ENCODE data around the gene UCKL1. TPM values are rescaled to one million over a fixed set of nuclear protein-coding genes. Genes with fewer than 3 reads are reported as not detected.
"Not testable (repeated sequence)": the region's sequence is repeated elsewhere in the genome, so short reads cannot be mapped to it uniquely, and the experiment has no call there.

The UCKL1 gene
- total RNA-seq, 1 experiment from 2014 or later = 35.9 TPM

DNA sequence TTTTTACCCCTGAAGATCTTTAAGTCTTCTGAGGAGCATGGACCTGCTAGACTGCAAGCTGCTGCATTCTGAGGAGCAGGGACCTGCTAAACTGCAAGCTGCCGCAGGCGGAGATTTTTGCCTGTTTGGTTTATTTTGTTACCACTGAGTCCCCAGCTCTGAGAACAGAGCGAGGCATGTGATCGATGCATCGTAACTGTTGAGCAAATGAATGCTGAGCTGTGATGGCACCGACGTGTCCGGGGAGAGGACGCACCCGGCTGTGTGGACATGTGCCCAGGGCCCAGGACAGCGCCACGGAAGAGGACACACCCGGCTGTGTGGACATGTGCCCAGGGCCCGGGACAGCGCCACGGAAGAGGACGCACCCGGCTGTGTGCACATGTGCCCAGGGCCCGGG lies 37.1 kb downstream of the UCKL1 start:
- Histone ChIP-seq H3K9me3 (no peaks in the 10 kb centered on the region), H3K36me3 (peaks cover 53% of the 10 kb centered on the region), H3K4me3 (no peak overlapping the region), H3K27me3 (no peaks in the 10 kb centered on the region)
- no peak for DNase-seq

DNA sequence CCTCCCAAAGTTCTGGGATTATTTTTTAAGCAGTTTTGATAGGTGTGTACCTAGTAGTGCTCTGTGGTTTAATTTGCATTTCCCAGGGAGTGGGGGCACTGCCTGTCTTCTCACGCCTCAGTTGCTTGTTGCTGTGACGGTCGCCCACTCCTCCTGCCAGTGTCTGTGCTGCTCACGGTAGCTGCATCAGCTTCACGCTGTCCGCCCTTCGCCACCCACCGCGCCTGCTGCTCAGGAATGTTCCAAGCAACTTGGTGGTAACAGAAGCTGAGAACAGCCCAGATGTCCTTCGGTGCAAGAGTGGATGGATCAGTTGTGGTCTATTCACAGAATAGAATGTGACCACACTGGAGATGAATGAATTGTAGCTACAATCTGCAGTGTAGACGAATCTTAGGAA lies 38.4 kb downstream of the UCKL1 start:
- Histone ChIP-seq H3K36me3 (peaks cover 50% of the 10 kb centered on the region), H3K4me3 (no peak overlapping the region), H3K27me3 (no peaks in the 10 kb centered on the region), H3K9me3 (no peaks in the 10 kb centered on the region)
- no peak for DNase-seq

DNA sequence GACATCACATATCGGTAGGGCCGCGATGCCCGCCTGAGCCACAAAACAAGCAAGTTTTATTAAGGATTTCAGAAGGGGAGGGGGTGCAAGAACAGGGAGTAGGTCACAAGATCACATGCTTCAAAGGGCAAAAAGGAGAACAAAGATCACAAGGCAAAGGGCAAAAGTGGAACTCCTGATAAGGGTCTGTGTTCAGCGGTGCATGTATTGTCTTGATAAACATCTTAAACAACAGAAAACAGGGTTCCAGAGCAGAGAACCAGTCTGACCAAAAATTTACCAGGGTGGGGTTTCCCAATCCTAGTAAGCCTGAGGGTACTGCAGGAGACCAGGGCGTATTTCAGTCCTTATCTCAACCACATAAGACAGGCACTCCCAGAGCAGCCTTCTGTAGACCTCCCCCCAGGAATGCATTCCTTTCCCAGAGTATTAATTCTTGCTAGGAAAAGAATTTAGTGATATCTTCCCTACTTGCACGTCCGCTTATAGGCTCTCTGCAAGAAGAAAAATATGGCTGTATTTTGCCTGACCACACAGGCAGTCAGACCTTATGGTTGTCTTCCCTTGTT lies 39.8 kb downstream of the UCKL1 start:
- not testable (repeated sequence) for H3K27me3 ChIP-seq, H3K4me3 ChIP-seq, DNase-seq, H3K9me3 ChIP-seq
- H3K36me3 ChIP-seq = peaks cover 38% of the 10 kb centered on the region

DNA sequence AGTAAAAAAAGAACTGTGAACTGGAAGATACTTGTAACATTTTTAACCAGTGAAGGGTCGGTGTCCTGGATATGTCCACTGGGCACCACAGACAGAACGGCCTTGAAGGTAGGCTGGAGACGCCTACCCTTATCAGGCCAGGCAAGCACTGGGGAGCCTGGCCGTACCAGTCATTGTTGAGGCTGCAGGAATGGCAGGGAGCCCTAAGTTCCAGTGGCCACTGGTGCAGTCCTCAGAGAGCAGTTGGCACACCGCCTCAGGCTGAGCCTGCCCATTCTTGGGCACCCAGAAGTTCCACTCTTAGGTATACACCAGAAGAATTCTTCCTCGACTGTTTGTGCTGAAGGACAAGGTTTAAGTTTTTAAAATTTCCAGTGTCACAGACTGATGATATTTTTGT lies 40.7 kb downstream of the UCKL1 start:
- H3K9me3 ChIP-seq = no peaks in the 10 kb centered on the region
- no peak overlapping the region for H3K4me3 ChIP-seq
- H3K27me3 ChIP-seq = no peaks in the 10 kb centered on the region
- no peak for DNase-seq
- peaks cover 31% of the 10 kb centered on the region for H3K36me3 ChIP-seq

DNA sequence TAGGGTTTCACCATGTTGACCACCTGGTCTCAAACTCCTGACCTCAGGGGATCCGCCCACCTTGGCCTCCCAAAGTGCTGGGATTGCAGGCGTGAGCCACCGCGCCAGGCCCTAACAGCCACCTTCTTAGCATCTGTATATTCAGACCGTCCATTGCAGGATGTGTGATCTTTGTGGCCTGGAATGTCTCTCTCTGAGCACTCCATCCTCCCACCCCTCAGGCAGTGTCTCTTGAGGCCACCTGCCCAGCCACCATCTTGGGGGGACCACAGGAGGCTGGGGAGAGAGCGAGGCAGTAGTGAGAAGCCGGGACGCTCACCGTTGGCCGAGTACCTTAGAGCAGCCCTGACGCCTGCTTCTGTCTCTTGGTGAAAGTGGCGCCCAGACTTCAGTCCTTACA lies 42.4 kb downstream of the UCKL1 start:
- no peaks in the 10 kb centered on the region for H3K9me3 ChIP-seq
- DNase-seq = no peak
- H3K36me3 ChIP-seq = peaks cover 31% of the 10 kb centered on the region
- H3K4me3 ChIP-seq = no peak overlapping the region
- no peaks in the 10 kb centered on the region for H3K27me3 ChIP-seq

DNA sequence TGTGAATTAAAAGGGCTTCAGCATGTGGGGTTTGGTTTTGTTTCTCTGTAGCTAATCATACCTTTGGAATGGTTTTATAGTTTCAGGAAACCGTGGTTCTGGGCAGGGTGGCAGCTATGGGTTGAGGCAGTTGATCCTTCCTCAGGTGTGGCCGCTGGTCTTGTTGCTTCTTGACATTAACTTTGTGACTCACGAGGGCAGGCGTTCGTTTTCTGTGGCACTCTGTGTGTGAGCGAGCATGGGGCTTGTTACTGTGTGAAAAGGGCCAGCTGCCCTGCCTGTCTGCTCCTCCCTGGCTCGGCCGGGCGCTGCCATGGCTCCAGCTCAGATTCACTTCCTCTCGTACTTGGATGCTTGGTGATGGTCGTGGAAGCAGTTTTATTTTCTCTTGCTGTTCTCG lies 45.0 kb downstream of the UCKL1 start:
- H3K36me3 ChIP-seq = peaks cover 16% of the 10 kb centered on the region
- H3K4me3 ChIP-seq = no peak overlapping the region
- H3K9me3 ChIP-seq = no peaks in the 10 kb centered on the region
- DNase-seq = no peak
- no peaks in the 10 kb centered on the region for H3K27me3 ChIP-seq

DNA sequence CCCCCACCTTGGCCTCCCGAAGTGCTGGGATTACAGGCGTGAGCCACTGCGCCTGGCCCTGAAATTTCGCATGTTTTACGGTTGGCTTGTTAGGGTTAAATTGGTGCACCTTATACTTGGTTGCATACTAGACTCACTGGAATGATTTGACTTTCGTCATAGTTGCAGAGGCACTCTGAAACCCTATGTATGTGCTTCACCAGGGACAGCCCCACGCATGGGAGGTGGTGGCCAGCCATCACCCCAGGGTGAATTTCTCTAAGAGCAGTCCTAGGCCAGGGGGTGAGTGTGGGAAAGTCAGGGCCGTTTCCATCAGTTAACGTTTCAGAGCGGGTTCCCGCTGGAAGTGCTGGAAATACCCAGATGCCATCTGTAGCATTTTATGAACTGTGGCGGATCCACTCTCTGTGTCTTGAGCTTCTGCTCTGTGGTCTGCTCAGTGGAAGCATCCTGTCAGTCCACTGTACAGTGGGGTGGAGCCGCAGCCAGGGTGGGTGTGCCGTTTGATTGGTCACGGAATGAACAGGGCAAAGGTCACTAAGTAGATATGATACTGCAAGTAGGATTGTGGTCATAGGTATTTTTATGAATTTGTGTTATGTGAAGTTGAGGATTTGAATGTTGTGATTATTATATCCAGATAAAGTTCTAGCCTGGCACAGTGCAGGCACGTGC lies 48.1 kb downstream of the UCKL1 start:
- Histone ChIP-seq H3K4me3 (no peak overlapping the region), H3K9me3 (no peaks in the 10 kb centered on the region), H3K27me3 (no peaks in the 10 kb centered on the region), H3K36me3 (peaks cover 15% of the 10 kb centered on the region)
- DNase-seq = no peak

DNA sequence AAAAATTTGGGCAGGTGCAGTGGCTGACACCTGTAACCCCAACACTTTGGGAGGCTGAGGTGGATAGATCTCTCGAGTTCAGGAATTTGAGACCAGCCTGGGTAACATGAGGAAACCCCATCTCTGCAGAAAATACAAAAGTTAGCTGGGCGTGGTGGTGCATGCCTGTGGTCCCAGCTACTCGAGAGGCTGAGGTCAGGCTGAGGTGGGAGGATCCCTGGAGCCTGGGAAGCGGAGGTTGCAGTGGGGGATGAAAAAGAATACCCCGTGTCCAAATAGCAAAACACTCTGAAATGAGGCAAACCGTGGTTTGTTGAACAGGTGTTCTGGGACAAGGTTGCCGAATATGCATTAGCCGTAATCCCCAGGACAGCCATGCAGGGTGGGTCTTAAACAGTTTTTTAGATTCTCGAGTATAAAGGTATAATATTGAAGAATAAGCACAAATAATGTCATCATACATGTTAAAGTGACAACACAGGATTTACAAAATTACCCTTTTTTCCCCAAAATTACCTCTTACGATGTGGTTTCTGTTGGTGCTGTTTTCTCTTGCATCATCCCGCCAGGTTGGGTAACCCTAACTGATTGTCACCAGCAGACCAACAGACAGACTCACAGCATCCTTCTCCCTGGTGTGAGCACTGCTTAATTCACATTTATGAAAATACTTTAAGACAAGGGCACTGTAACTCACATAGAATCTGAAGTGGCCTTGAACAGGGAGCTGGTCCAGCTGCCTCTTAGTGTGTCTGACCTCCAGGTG lies 52.2 kb downstream of the UCKL1 start:
- peaks cover 26% of the 10 kb centered on the region for H3K36me3 ChIP-seq
- no peak overlapping the region for H3K4me3 ChIP-seq
- no peak for DNase-seq
- H3K9me3 ChIP-seq = no peaks in the 10 kb centered on the region
- no peaks in the 10 kb centered on the region for H3K27me3 ChIP-seq

DNA sequence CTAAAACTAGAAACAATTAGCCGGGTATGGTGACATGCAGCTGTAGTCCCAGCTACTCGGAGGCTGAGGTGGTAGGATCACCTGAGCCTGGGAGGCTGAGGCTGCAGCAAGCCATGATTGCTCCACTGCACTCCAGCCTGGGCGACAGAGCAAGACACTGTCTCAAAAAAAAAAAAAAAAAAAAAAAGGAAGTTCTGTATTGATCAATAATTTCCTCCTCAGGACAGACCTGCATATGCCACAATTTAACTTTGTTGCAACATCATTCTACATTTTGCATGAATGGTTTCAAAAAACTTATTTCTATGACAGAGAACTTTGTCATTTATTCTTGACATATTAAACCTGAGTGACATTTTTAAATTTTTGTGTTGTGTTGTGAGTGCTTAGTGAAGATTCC lies 55.8 kb downstream of the UCKL1 start:
- Histone ChIP-seq H3K36me3 (peaks cover 46% of the 10 kb centered on the region), H3K4me3 (no peak overlapping the region), H3K27me3 (no peaks in the 10 kb centered on the region), H3K9me3 (no peaks in the 10 kb centered on the region)
- no peak for DNase-seq

DNA sequence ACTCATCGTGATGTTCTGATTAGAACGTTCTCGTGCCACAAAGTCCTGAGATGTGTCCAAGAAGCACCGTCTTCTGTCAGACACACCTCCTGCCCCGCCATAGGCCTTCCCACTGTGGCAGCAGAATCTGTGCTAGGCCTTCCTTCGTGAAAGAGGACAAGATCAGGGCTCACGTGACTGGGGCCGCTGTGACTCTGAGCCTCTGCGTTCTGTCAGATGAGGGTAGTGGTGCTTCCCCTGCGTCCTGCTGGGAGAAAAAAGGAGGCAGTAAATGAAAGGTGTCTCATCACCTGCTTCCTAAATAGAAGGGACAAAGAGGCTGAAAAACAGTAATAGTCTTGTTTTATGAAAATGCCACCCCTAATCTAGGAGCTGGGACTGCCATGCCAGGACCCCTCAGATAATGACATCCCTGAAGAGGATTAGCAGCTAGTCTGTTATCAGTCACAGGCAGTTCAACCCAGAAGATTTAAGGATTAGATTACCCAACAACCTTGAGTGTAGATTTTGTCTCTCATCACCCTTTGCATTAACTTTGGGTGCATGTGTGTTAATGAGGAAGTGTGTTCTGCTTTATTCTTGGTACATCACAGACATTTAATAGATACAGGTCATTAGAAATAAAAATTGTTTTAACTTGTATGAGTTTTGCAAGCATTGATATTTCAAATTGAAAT lies 57.2 kb downstream of the UCKL1 start:
- Histone ChIP-seq H3K9me3 (no peaks in the 10 kb centered on the region), H3K4me3 (no peak overlapping the region), H3K27me3 (no peaks in the 10 kb centered on the region), H3K36me3 (peaks cover 41% of the 10 kb centered on the region)
- DNase-seq = no peak

DNA sequence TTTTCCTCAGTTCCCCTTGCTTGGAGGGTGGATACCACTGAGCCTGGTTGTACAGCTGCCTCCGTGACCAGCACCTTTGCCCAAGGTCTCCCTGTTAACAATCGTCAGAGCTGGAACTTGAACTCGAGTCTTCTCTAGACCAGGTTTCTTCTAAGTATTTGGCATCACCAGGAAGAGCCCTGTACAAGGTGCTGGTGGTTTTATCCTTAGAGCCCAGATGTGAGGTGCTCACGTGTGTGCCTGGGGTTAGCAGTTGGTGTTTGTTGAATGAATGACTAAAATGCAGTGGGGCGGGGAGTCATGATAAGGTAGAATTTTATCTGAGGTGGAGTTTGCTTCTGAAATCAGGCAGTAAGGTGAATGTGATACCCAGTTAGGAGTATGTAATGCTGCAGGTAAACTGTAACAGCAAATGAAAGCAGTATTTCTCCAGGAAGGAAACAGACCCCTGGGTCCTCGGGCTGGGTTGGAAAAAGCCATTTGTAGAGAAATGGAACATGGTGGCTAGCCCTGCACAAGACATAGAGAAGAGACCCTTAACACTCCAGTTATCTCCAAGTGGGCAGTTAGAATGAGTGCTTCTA lies 58.1 kb downstream of the UCKL1 start:
- no peak for DNase-seq
- no peak overlapping the region for H3K4me3 ChIP-seq
- H3K36me3 ChIP-seq = peaks cover 38% of the 10 kb centered on the region
- H3K9me3 ChIP-seq = no peaks in the 10 kb centered on the region
- no peaks in the 10 kb centered on the region for H3K27me3 ChIP-seq

DNA sequence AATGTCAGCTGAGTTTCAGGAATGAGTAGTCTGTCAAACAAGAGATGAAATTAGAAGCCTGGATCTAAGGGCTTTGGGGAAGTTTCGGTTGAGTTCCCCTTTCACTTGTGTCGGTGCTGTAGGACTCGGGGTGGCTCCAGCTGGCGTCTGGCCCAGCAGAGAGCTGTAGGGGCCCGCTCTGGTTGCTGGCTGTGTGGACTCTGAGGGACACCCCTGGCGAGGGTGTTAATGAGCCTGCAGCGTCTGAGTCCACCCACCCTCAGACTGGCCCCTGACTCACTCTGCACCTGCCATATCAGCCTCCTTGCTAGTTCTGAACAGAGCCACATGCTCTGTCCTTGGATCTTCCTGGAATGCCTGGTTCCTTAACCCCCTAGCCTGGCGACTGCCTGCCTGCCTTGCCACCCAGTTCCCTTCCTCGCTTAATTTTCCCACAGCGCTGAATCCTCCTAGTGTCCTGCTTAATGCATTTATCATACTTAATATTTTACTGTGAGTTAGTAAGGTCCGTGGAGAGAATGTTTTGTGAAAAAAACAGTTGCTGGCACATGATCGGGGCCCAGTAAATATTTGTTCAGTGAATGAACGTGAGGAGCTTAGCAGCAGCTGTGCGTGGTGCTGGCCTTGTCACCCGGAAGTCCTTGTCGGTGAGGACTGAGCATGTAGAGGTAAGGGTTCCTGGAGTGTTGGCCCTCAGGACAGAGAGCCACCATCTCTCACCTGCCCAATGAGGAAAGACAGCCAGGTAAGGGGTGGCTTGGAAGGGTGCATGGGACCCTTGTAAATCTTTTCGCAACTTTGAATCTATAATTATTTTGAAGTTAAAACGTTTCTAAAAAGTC lies 59.7 kb downstream of the UCKL1 start:
- H3K9me3 ChIP-seq = no peaks in the 10 kb centered on the region
- peaks cover 33% of the 10 kb centered on the region for H3K36me3 ChIP-seq
- H3K4me3 ChIP-seq = peak overlapping the region; percentile 63
- peak; percentile 37 for DNase-seq
- no peaks in the 10 kb centered on the region for H3K27me3 ChIP-seq

DNA sequence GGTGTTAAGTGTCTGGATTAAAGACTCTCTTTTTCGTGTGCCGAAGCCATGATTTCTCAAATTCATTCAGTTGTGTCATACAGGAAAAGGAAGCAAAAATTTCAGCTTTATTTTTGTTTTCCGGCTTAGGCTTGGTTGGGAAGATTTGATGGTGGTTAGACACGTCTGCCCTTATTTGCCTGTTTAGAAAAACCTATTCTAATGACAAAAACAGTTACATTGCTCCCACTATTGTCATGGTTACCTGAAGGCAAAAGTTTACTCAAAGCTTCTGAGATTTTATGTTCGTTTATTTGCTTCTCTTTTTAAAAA lies 60.3 kb downstream of the UCKL1 start:
- DNase-seq = no peak
- Histone ChIP-seq H3K4me3 (peak overlapping the region; percentile 63), H3K36me3 (peaks cover 38% of the 10 kb centered on the region), H3K9me3 (no peaks in the 10 kb centered on the region), H3K27me3 (no peaks in the 10 kb centered on the region)

DNA sequence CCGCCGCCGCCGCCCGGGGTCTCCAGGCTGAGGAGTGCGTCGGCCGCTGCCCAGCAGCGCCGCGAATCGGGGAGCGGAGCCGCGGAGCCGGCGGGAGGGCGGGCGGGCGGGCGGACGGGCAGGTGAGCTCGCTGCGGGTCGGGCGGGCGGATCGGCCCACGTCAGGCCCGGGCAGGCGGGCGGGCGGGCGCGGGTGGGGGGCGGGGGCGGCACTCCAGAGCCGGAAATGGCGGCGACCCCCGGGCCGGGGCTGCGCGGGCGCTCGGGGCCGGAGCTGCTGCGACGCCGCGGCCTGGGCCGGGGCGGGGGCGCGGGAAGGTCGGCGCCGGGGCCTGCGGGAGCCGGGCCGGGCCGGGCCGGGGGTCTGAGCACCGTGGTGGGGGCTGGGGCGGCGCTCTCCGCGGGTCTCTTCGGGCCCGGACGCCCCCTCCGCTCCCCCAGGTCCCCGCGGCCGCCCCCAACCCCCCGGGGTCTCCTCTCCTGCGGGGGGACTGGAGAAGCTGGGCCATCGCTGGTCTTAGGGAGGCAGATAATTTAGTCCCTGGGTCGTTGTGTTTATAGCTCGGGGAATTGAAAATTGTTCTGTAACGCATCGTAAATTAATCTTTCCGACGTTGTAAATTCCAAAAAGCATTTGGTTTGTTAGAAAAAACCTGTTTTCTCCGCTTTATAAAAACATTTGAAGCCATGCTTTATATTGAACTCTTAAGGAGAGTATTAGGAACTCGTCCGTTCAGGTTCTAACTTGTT lies 60.8 kb downstream of the UCKL1 start:
- DNase-seq = no peak
- Histone ChIP-seq H3K4me3 (peak overlapping the region; percentile 63), H3K9me3 (no peaks in the 10 kb centered on the region), H3K36me3 (peaks cover 43% of the 10 kb centered on the region), H3K27me3 (no peaks in the 10 kb centered on the region)

DNA sequence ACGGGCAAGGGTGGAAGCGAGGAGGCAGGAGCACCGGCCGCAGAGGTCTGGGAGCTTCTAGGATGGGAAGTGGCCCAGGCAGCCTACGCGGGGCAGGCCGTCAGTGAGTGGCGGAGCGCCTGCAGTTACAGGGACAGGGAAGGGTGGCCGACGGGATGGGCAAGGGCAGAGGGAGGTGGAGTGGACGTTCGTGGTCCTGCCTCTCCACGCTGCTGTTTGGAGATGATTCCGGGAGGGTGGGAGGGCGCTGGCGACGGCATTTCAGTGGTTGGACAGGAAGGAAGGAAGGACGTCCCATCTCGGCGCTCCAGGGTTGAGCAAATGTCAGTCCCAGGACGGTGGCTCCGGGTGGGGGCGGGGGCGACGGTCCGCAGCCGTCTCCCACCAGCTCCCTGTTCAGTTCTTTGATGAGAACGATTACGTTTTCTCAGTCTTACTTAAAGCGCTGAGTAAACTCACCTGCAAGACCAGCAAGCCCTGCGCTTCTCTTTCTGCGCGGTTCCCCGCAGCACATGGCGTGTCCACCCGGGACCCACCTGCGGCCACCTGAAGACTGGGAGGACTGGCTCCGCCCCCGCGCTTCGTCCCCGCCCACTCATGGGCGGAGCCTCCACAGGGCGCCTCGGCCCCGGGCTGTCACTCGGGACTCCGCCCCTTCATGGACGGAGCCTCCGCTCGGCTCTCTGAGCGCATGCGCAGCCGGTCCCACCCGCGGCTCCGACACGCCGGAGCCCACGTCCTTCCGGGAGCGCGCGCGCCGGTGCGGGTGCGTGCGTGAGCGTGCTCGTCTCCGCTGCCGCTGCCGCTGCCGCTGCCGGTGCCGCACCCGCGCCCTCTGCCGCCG lies 61.6 kb downstream of the UCKL1 start, which contains the start of gene DNAJC5:
Gene DNAJC5 (plus strand): TSS at position 769 of the 844 bp plus-strand sequence. CDS start 33,220 bp downstream, outside the sequence.
- peak within 1 kb of the TSS; percentile 63 for H3K4me3 ChIP-seq
- no peaks in the 10 kb centered on the region for H3K9me3 ChIP-seq
- H3K27me3 ChIP-seq = no peaks in the 10 kb centered on the region
- DNase-seq = peak; percentile 92
- H3K36me3 ChIP-seq = peaks cover 47% of the 10 kb centered on the region
